ENCODE results near the gene CHST15. TPM values are rescaled to one million over a fixed set of nuclear protein-coding genes. Genes with fewer than 3 reads are reported as not detected.

CHST15 gene
- total RNA-seq, 2 donors from 2014 or later, result 4.7 to 10.2 TPM

DNA sequence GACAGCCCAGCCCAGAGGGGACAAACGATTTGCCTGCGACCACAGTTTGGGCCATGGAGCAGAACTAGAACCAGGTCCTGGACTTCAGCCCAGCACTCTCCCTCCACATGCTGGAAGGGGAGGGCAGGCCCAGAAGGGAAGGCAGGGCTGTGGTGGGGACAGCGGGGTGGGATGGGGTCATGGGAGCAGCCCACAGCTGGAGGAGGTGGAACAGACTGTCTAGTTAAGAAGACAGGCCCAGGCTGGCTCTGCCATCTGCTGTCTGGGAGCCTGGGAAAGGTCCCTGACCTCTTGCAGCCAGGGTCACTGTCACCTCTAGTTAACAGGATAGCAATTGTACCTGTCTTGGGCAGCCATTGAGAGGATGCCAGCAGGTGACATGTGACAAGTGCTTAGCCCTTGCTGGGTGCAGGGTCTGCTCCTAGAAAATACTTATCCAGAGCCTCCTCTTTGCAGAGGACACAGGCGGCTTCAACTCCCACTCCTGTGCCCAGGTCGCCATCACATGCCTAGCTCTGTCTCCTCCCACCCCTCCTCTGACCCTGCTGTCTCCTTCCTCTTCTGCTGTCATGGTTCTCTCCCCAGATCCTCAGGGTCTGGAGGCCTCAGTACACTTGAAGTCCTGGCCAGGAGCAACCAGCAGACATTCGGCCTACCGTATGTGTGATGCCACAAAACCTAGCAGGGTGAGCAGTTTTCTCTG lies 37.0 kb upstream of the CHST15 start:
- no peak for DNase-seq
- no peak overlapping the region for H3K27ac ChIP-seq
- H3K36me3 ChIP-seq, result no peaks in the 10 kb centered on the region
- TF ChIP-seq, protein P1, sequence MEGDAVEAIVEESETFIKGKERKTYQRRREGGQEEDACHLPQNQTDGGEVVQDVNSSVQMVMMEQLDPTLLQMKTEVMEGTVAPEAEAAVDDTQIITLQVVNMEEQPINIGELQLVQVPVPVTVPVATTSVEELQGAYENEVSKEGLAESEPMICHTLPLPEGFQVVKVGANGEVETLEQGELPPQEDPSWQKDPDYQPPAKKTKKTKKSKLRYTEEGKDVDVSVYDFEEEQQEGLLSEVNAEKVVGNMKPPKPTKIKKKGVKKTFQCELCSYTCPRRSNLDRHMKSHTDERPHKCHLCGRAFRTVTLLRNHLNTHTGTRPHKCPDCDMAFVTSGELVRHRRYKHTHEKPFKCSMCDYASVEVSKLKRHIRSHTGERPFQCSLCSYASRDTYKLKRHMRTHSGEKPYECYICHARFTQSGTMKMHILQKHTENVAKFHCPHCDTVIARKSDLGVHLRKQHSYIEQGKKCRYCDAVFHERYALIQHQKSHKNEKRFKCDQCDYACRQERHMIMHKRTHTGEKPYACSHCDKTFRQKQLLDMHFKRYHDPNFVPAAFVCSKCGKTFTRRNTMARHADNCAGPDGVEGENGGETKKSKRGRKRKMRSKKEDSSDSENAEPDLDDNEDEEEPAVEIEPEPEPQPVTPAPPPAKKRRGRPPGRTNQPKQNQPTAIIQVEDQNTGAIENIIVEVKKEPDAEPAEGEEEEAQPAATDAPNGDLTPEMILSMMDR (IDR thresholded peaks at IDR 0.05), result no peak
- no peak overlapping the region for H3K9ac ChIP-seq (ENCODE audit: low read depth in 2 of 2, low read length in 2 of 2)
- H3K9me3 ChIP-seq, result no peaks in the 10 kb centered on the region
- no peak overlapping the region for H3K4me3 ChIP-seq
- H3K4me1 ChIP-seq, result no peaks in the 10 kb centered on the region
- intact Hi-C loops (cut with DNase I), result no loop called here
- no peaks in the 10 kb centered on the region for H3K27me3 ChIP-seq

DNA sequence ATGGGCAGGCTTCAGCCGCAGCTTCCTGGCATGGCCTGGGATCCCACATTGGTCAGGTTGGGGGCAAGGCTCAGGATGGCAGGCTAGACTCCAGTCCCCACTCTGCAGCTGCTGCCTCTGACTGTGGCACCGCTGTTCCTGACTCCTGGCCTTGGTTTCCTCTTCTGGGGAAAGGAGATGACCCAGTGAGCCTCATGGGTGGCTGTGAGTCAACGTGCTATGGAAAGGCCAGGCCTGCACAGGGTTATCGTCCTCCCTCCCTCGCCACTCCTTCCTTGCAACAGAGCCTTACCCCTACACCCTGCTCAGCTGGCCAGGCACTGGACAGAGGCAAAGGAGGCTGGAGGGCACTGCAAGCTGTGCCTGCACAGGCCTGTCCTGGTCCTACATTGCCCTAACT lies 36.1 kb upstream of the CHST15 start:
- TF ChIP-seq, protein P1 (IDR thresholded peaks at IDR 0.05), result no peak
- H3K4me1 ChIP-seq, result no peaks in the 10 kb centered on the region
- intact Hi-C loops (cut with DNase I), result no loop called here
- no peak overlapping the region for H3K4me3 ChIP-seq
- no peak overlapping the region for H3K9ac ChIP-seq (ENCODE audit: low read depth in 2 of 2, low read length in 2 of 2)
- no peaks in the 10 kb centered on the region for H3K27me3 ChIP-seq
- H3K36me3 ChIP-seq, result no peaks in the 10 kb centered on the region
- no peaks in the 10 kb centered on the region for H3K9me3 ChIP-seq
- no peak overlapping the region for H3K27ac ChIP-seq
- no peak for DNase-seq

DNA sequence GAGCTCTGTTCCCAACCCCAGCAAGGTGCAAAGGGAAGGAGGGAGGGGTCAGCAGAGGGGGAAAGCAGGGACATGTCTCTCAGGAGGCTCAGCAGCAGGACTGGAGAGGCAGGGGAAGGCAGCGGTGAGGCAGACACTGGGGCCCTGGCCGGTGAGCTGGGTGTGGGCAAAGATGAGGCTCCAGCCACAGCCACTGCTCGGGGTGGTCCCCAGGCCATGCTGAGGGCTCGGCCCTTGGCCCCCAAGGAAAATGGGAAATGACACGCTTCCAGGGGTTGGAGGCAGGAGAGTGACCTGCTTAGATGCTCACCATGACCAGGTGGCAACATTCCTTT lies 35.4 kb upstream of the CHST15 start:
- Histone ChIP-seq H3K27me3 (no peaks in the 10 kb centered on the region), H3K36me3 (no peaks in the 10 kb centered on the region), H3K9ac (ENCODE audit: low read depth in 2 of 2, low read length in 2 of 2) (no peak overlapping the region), H3K27ac (no peak overlapping the region), H3K4me3 (no peak overlapping the region), H3K9me3 (no peaks in the 10 kb centered on the region), H3K4me1 (no peaks in the 10 kb centered on the region)
- intact Hi-C loops (cut with DNase I), result no loop called here
- no peak for DNase-seq
- TF ChIP-seq, protein P1 (IDR thresholded peaks at IDR 0.05), result no peak

DNA sequence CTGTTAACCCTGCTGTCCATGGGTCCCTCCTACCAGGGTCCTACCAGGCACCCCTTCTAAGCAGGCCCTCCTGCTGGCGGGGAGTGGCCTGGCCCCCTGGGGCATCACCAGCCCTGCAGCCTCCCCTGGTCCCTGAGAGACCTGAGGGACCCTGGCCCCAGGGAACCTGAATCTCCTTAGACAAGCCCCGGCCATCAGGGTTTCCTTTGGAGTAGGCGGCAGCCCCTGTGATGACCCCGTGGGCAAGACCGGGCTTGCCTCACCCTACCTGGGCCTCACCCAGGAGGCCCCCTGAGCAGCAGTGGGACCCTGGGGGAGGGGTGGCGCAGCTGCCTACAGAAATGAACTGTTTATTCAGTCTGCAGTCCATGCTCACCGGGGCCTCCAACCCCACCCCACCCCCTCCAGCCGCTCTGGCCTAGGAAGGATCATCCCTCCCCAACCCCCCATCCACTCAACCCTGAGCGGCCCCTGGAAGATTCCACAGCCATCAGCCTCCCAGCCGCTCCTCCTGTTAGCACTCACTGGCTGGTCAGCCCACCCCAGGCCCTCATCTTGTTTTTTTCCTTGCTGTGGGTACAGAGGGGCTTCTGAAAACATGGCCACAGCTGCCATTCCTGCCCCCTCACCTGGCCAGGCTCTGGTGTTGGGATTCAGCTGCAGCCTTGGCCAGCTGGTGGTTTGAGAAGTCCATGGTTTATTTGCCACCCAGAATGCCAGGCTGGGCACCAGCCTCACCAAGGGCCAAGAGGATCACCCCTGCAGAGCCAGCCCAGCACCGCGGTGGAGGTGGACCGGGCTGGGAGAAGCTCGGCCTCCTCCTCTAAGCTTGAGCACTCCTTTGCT lies 34.8 kb upstream of the CHST15 start:
- TF ChIP-seq, protein P1 (IDR thresholded peaks at IDR 0.05), result no peak
- no peaks in the 10 kb centered on the region for H3K9me3 ChIP-seq
- H3K9ac ChIP-seq (ENCODE audit: low read depth in 2 of 2, low read length in 2 of 2), result no peak overlapping the region
- H3K27me3 ChIP-seq, result no peaks in the 10 kb centered on the region
- H3K27ac ChIP-seq, result no peak overlapping the region
- no peaks in the 10 kb centered on the region for H3K4me1 ChIP-seq
- no peak for DNase-seq
- intact Hi-C loops (cut with DNase I), result no loop called here
- H3K4me3 ChIP-seq, result no peak overlapping the region
- H3K36me3 ChIP-seq, result no peaks in the 10 kb centered on the region

DNA sequence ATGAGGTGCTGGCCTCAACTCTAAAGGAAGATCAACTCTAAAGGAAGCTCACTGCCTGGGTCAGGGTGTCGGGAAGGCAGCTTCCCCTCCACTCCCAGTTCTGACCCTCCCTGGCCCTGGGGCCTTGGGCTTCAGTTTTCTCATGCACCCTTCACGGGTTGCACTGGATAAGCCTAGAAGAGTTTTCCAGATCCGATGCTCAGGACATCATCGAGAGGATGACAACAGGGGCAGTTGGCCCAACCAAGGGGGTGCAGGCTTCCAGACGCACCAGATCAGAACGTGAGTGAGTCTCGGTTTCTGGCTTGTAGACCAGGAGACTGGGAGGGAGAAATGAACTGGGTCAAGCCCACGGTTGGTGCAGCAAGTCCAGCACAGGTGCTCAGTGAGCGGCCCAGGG lies 34.2 kb upstream of the CHST15 start:
- H3K27me3 ChIP-seq, result no peaks in the 10 kb centered on the region
- no peaks in the 10 kb centered on the region for H3K36me3 ChIP-seq
- no peak overlapping the region for H3K9ac ChIP-seq (ENCODE audit: low read depth in 2 of 2, low read length in 2 of 2)
- intact Hi-C loops (cut with DNase I), result no loop called here
- no peak overlapping the region for H3K4me3 ChIP-seq
- no peak for DNase-seq
- TF ChIP-seq, protein P1 (IDR thresholded peaks at IDR 0.05), result no peak
- no peaks in the 10 kb centered on the region for H3K9me3 ChIP-seq
- no peak overlapping the region for H3K27ac ChIP-seq
- H3K4me1 ChIP-seq, result no peaks in the 10 kb centered on the region

All from colonic mucosa (tissue), 4 donors.